Activated naive CD8-positive, alpha-beta T cell treated with anti-CD3 and anti-CD28 coated beads, Interleukin-2, amount 50 U/mL, for 16 hours (primary cell): ENCODE data around the gene FIGNL2.
"Not testable (repeated sequence)": the region's sequence is repeated elsewhere in the genome, so short reads cannot be mapped to it uniquely, and the experiment has no call there.

Experiments
- DNase-seq: peaks from one replicate; pipeline ENCODE4 v3.0.0-alpha.2; 2020; ENCODE audit warnings: low read depth, low spot score

Gene FIGNL2

DNA sequence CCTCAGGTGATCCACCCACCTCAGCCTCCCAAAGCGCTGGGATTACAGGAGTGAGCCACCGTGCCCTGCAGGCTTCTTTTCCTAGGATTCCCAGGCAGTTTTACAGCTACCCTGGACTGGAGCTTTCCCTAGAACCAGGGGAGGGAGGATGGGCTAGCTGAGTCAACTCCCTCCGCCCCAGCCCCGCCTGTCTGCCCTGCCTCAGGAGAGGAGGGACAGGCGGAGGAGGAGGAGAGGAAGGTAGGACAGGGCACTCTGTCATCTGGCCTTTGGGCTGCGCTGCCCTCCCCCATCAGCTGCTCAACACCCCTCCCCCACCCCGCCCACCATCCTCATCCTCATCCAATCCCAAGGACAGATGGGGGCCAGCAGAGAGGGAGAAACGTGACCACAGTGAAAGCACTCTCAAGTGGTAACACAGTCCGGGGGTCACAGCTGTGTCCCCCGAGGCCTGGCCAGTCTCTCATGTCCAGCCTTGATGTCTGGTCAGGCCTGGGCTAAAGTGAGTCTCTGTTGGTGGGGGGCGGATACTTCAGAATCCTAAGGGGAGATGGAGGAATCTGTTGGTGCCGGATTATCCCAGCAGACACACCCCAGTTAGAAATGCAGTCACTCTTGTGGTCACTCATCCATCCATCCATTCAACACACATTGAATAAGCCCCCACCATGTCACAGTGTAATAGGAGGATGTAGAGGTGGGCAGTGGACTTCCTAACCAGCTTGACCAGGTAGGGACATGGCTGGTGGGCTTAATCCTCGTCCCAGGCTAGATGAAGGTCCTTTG, 12.3 kb downstream of the FIGNL2 start:
- DNase-seq, result no peak

- no peak for DNase-seq
Measured at GRCh38 chr12:51834411-51834810, 14.1 kb downstream of the FIGNL2 start.

DNA sequence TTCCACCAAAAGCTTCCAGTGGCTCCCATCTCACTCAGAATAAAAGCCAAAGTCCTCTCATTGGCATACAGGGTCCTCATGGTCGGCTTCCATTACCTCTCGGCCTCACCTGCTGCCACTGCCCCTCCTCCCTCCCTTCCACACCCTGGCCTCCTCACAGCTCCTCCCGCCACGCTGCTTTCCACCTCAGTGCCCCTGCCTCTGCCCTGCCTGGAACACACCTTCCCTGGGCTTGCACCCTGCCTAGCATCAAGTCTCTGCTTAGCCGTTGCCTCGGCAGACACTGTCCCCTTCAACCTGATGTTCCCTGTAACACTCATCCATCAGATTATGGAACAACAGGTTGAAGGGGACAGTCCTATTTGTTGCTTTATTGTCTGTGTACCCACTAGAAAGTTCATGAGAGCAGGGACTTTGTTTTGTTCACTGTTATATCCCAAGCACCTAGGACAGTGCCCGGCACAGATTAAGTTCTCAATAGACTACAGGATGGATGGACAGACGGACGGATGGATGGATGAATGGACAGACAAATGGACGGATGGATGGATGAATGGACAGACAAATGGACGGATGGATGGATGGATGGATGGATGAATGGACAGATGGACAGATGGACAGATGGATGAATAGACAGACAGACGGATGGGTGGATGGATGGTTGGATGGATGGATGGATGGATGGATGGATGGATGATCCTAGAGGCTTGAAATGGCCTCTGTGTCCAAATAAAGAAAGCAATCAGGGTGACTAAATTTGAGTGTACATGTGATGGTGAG, 14.9 kb downstream of the FIGNL2 start:
- DNase-seq, result no peak

GRCh38 chr12:51832354-51833107, 16.0 kb downstream of the FIGNL2 start:
- no peak for DNase-seq

DNA sequence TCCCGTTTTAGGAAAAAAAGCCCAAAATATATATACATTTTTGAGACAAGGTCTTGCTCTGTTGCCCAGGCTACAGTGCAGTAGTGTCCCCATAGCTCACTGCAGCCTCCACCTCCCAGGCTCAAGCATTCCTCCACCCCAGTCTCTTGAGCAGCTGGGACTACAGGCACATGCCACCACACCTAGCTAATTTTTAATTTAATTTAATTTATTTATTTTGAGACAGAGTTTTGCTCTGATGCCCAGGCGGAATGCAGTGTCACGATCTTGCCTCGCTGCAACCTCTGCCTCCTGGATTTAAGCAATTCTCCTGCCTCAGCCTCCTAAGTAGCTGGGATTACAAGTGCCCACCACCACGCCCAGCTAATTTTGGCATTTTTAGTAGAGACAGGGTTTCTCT, 16.7 kb downstream of the FIGNL2 start:
- not testable (repeated sequence) for DNase-seq

- DNase-seq, result no peak
Measured at GRCh38 chr12:51829641-51830040, 18.9 kb downstream of the FIGNL2 start.

DNA sequence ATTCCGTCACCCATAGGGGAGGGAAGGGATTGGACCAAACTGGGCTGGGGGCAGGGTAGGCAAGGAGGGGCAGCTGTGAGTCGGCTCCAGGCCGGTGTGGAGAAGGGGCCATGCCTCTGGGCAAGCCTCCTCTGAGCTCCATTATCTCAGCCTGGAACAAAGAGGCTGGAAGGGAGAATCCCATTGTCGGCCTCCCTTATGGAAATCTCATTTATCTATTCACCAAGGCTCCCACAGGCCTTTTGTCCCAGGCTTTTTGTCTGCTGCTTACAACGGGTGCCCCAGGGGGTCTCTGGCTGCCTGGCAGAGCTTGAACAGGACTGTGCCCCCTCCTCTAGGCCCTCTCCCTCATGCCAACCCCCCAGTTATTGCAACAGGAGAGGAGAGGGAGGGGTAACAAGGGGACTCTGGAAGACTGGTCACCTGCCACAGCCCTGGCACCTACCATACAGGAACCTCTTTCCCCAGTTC, 19.5 kb downstream of the FIGNL2 start:
- no peak for DNase-seq

GRCh38 chr12:51827925-51828818, 20.3 kb downstream of the FIGNL2 start:
- peak; percentile 26 for DNase-seq

- no peak for DNase-seq
Measured at GRCh38 chr12:51826881-51827280, 21.6 kb downstream of the FIGNL2 start.

- DNase-seq, result no peak
Measured at GRCh38 chr12:51825216-51825615, 23.3 kb downstream of the FIGNL2 start.

- DNase-seq, result no peak
Measured at GRCh38 chr12:51823875-51824565, 24.5 kb downstream of the FIGNL2 start.

DNA sequence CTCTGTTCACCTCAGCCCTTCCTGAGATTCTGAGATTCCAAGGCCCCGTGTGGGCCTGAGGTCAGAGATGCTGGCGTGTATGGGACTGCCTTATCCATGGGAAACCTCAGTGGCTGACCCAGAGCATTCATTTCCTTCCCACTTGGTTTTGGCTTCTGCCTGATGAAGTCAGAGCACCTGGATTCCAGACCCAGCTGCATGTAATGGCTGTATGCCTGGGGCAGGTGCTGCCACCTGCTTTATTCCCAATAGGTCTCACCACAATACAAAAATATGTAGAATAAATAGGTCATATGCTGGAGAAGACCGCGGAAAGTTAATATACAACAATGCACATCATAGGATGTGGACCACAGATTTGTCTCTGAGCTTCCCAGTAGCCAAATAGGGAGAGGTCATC, 25.6 kb downstream of the FIGNL2 start:
- no peak for DNase-seq

GRCh38 chr12:51822261-51822616, 26.3 kb downstream of the FIGNL2 start:
- DNase-seq, result no peak

- no peak for DNase-seq
Measured at GRCh38 chr12:51821440-51822260, 26.9 kb downstream of the FIGNL2 start.

DNA sequence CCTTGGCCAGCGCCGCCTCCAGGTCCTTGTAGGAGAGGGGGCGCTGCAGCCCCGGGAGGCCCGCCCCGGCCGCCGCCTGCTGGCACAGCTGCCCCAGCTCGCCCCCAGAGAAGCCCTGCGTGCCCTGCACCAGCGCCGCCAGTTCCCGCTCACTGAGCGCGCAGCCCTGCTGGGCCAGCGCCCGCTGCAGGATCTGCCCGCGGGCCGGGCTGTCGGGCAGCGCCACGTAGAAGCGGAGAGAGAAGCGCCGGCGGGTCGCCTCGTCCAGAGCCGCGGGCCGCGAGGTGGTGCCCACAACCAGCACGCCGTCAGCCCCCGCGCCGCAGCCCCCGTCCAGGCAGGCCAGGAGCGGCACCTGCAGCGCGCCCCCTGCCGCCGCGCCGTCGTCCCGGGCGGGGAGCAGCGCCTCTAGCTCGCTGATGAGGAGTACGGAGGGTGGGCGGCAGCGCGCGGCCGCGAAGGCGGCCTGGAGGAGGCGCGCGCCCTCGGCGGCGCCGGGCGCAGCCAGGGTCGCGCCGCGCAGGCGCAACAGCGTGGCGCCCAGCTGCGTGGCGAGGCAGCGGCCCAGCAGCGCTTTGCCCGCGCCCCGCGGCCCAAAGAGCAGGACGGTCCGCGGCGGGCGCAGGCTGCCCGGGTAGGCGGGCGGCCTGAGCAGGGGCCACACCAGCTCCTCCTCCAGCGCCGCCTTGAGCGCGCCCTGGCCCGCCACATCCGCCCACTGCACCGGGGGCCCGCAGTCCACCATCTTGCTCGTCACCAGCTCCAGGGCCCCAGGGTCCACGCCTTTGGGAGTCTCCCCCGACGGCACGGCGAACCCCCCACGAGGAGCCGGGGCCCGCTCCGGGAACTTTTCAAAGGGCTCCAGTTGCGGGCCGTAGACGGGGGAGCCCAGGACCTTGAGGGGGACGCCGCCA, 27.7 kb downstream of the FIGNL2 start:
- DNase-seq, result peak; percentile 75

GRCh38 chr12:51819736-51820525, 28.6 kb downstream of the FIGNL2 start:
- no peak for DNase-seq

DNA sequence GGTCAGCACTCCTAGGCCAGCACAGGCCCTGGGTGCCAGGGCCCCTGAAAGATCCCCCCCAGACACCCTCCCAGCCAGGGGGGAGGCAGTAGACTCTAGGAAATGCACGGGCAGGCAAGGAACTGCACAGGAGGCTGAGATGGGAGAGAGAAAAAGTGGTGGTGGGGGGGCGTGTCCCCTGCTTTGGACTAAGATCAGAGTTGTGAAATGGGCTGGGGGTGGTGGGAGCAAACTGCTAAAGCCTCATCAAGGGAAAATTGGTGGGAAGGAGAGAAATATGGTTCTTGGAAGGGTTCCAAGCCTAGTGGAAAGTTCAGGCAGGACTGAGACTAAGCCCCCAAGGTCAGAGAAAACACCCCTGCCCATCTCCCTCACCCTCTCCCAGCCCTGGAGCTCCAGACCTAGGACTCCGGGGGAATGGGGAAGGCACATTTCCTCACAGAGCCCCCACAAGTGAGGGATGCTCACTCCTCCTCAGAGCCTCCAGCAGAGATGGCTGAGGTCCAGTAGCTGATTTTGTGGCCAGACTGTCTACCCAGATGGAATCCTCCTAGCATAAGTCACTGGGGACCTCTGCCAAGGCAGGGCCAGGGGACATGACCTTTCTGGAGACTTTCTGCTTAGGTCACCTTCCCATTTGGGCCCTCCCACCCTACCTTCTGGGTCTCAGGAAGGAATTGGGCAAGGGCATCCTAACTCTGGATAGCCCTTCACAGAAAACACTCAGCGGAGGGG, 29.8 kb downstream of the FIGNL2 start:
- DNase-seq, result no peak
